Measurements from ENCODE around the gene ZNF583. TPM values are rescaled to one million over a fixed set of nuclear protein-coding genes. Genes with fewer than 3 reads are reported as not detected.

ZNF583 gene
- total RNA-seq, 1 experiment from 2014 or later = not detected

- ATAC-seq = no peak
- ChIA-PET RAD21 (ENCODE audit: low non-redundant PET in 1 of 2, low total read pairs in 2 of 2, uncharacterized antibody in 2 of 2, unreplicated experiment in 2 of 2) (no interaction called here), CTCF (no interaction called here), POLR2A (no interaction called here)
- Histone ChIP-seq H4K20me1 (ENCODE audit: insufficient read depth) (no peaks in the 10 kb centered on the region), H3K79me2 (ENCODE audit: insufficient read depth, low read length) (no peaks in the 10 kb centered on the region), H3K36me3 (ENCODE audit: control insufficient read depth in 1 of 2, insufficient read depth in 2 of 2, low read length in 2 of 2) (no peaks in the 10 kb centered on the region), H3K4me2 (ENCODE audit: low read length) (no peak overlapping the region), H3K9me2 (ENCODE audit: insufficient read depth) (no peaks in the 10 kb centered on the region), H3K4me1 (ENCODE audit: control insufficient read depth in 1 of 2, insufficient read depth in 2 of 2, low read length in 2 of 2) (no peaks in the 10 kb centered on the region), H3K4me3 (replicated peaks in 1 of 2; ENCODE audit: low read depth in 1 of 2, low read length in 2 of 2) (no peak overlapping the region), H2AFZ (ENCODE audit: low read depth, low read length, poor library complexity, severe bottlenecking) (no peak overlapping the region), H3K27me3 (ENCODE audit: insufficient read depth, low read length) (no peaks in the 10 kb centered on the region), H3K27ac (ENCODE audit: low read depth, low read length) (no peak overlapping the region), H3K9me3 (ENCODE audit: control insufficient read depth in 1 of 2, insufficient read depth in 1 of 2, low read depth in 1 of 2, low read length in 2 of 2) (peaks cover 10 to 24% of the 10 kb centered on the region in 2 experiments; a peak in 2 of 4 replicates), H3K9ac (ENCODE audit: low read length) (no peak overlapping the region)
- DNase-seq (ENCODE audit: low read depth, low spot score) = no peak
- intact Hi-C loops (cut with micrococcal nuclease) = no loop called here
- TF ChIP-seq ELF1 (IDR thresholded peaks at IDR 0.05; ENCODE audit: borderline replicate concordance, low read depth) (no peak), CEBPB (IDR thresholded peaks at IDR 0.05; ENCODE audit: low read depth) (no peak), SIN3A (IDR thresholded peaks at IDR 0.05; ENCODE audit: low read depth) (no peak), JUND (IDR thresholded peaks at IDR 0.05) (no peak), POLR2A (IDR thresholded peaks at IDR 0.05; ENCODE audit: borderline replicate concordance, extremely low read depth, insufficient read depth, insufficient read length) (no peak), YY1 (IDR thresholded peaks at IDR 0.05; ENCODE audit: extremely low read depth, insufficient replicate concordance, low read depth, low read length) (no peak), POLR2AphosphoS5 (IDR thresholded peaks at IDR 0.05; ENCODE audit: low read depth, low read length) (no peak), CTCF (IDR thresholded peaks at IDR 0.05 in 2 of 3, conservative IDR thresholded peaks at IDR 0.05 in 1 of 3; ENCODE audit: borderline replicate concordance in 1 of 3, insufficient read depth in 1 of 3, low read depth in 2 of 3, low read length in 2 of 3) (no peak), ZFX (IDR thresholded peaks at IDR 0.05) (no peak), TCF7L2 (IDR thresholded peaks at IDR 0.05; ENCODE audit: borderline replicate concordance, extremely low read depth, insufficient read depth, insufficient read length) (no peak), SP1 (IDR thresholded peaks at IDR 0.05; ENCODE audit: low read depth) (no peak), EGR1 (IDR thresholded peaks at IDR 0.05; ENCODE audit: low read depth) (no peak), RAD21 (IDR thresholded peaks at IDR 0.05; ENCODE audit: low read depth) (no peak), FOSL1 (IDR thresholded peaks at IDR 0.05; ENCODE audit: low read depth) (no peak), CBX3 (IDR thresholded peaks at IDR 0.05; ENCODE audit: low read depth) (no peak), MAX (IDR thresholded peaks at IDR 0.05) (no peak), EZH2 (IDR thresholded peaks at IDR 0.05) (no peak)
- TF ChIP-seq, protein P1, sequence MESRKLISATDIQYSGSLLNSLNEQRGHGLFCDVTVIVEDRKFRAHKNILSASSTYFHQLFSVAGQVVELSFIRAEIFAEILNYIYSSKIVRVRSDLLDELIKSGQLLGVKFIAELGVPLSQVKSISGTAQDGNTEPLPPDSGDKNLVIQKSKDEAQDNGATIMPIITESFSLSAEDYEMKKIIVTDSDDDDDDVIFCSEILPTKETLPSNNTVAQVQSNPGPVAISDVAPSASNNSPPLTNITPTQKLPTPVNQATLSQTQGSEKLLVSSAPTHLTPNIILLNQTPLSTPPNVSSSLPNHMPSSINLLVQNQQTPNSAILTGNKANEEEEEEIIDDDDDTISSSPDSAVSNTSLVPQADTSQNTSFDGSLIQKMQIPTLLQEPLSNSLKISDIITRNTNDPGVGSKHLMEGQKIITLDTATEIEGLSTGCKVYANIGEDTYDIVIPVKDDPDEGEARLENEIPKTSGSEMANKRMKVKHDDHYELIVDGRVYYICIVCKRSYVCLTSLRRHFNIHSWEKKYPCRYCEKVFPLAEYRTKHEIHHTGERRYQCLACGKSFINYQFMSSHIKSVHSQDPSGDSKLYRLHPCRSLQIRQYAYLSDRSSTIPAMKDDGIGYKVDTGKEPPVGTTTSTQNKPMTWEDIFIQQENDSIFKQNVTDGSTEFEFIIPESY (IDR thresholded peaks at IDR 0.05; ENCODE audit: extremely low read depth, insufficient replicate concordance, low read length) = no peak
- TF ChIP-seq, protein P2, sequence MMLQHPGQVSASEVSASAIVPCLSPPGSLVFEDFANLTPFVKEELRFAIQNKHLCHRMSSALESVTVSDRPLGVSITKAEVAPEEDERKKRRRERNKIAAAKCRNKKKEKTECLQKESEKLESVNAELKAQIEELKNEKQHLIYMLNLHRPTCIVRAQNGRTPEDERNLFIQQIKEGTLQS (IDR thresholded peaks at IDR 0.05) = no peak
- no TSS peak for BruUV-seq (replicated peaks)
Measured at GRCh38 chr19:56377105-56377924, 26.8 kb upstream of the ZNF583 start.

Data from HCT116 (cell line).